ENCODE measurements around the gene DACH1. TPM values are rescaled to one million over a fixed set of nuclear protein-coding genes. Genes with fewer than 3 reads are reported as not detected.

The DACH1 gene
- polyA plus RNA-seq, 3 donors, result 0.03 to 0.69 (median 0.26) TPM

- Histone ChIP-seq H3K79me2 (ENCODE audit: insufficient read depth, low read length) (no peaks in the 10 kb centered on the region), H3K4me1 (ENCODE audit: control insufficient read depth in 1 of 2, insufficient read depth in 2 of 2, low read length in 2 of 2) (no peaks in the 10 kb centered on the region), H3K9ac (ENCODE audit: insufficient read depth, low read length, poor library complexity, severe bottlenecking) (no peak overlapping the region), H3K9me3 (replicated peaks in 1 of 2; ENCODE audit: control insufficient read depth in 1 of 2, insufficient read depth in 1 of 2, low read length in 2 of 2) (no peaks in the 10 kb centered on the region), H3K4me3 (replicated peaks in 1 of 3; ENCODE audit: low read depth in 2 of 3, low read length in 3 of 3) (no peak overlapping the region), H3K36me3 (replicated peaks in 1 of 2; ENCODE audit: control insufficient read depth in 1 of 2, insufficient read depth in 2 of 2, low read length in 2 of 2) (no peaks in the 10 kb centered on the region), H3K27ac (ENCODE audit: low read depth in 1 of 2, low read length in 2 of 2) (no peak overlapping the region), H3K27me3 (ENCODE audit: control insufficient read depth in 2 of 2, insufficient read depth in 2 of 2, low read length in 2 of 2) (no peaks in the 10 kb centered on the region), H2AFZ (ENCODE audit: insufficient read depth, low read depth, low read length, poor library complexity, severe bottlenecking) (no peak overlapping the region), H3K4me2 (replicated peaks; ENCODE audit: extremely low read depth, low read length, poor library complexity, severe bottlenecking) (no peak overlapping the region), H4K20me1 (ENCODE audit: insufficient read depth, low read length) (no peaks in the 10 kb centered on the region)
- intact Hi-C loops (cut with micrococcal nuclease), result no loop called here
- Mint-ChIP-seq H3K36me3 (peaks cover 0 to 5% of the 10 kb centered on the region in 2 donors), H3K9me3 (peaks cover 0 to 3% (median 0%) of the 10 kb centered on the region in 7 donors), H3K27me3 (ENCODE audit: low read depth in 3 of 3) (no peaks in the 10 kb centered on the region), H3K4me1 (no peaks in the 10 kb centered on the region), H3K4me3 (no peak overlapping the region), H3K27ac (no peak overlapping the region)
- TF ChIP-seq CTCF (IDR thresholded peaks at IDR 0.05), result no peak
- WGBS (ENCODE audit: insufficient coverage), result no CpG with 5 or more reads among the region's 2 CpGs
- no peak for DNase-seq
Observed at GRCh38 chr13:71758828-71759227, 108.2 kb downstream of the DACH1 start.

- DNase-seq, result no peak
- Histone ChIP-seq H3K4me3 (replicated peaks in 1 of 3; ENCODE audit: low read depth in 2 of 3, low read length in 3 of 3) (no peak overlapping the region), H4K20me1 (ENCODE audit: insufficient read depth, low read length) (no peaks in the 10 kb centered on the region), H3K79me2 (ENCODE audit: insufficient read depth, low read length) (no peaks in the 10 kb centered on the region), H3K36me3 (replicated peaks in 1 of 2; ENCODE audit: control insufficient read depth in 1 of 2, insufficient read depth in 2 of 2, low read length in 2 of 2) (no peaks in the 10 kb centered on the region), H3K9me3 (replicated peaks in 1 of 2; ENCODE audit: control insufficient read depth in 1 of 2, insufficient read depth in 1 of 2, low read length in 2 of 2) (no peaks in the 10 kb centered on the region), H3K27me3 (ENCODE audit: control insufficient read depth in 2 of 2, insufficient read depth in 2 of 2, low read length in 2 of 2) (no peaks in the 10 kb centered on the region), H3K4me1 (ENCODE audit: control insufficient read depth in 1 of 2, insufficient read depth in 2 of 2, low read length in 2 of 2) (no peaks in the 10 kb centered on the region), H2AFZ (ENCODE audit: insufficient read depth, low read depth, low read length, poor library complexity, severe bottlenecking) (no peak overlapping the region), H3K27ac (ENCODE audit: low read depth in 1 of 2, low read length in 2 of 2) (no peak overlapping the region), H3K4me2 (replicated peaks; ENCODE audit: extremely low read depth, low read length, poor library complexity, severe bottlenecking) (no peak overlapping the region), H3K9ac (ENCODE audit: insufficient read depth, low read length, poor library complexity, severe bottlenecking) (no peak overlapping the region)
- peaks cover 0 to 3% (median 0%) of the 10 kb centered on the region in 7 donors for H3K9me3 Mint-ChIP-seq
- no peak for TF ChIP-seq CTCF (IDR thresholded peaks at IDR 0.05)
- H3K4me3 Mint-ChIP-seq, result no peak overlapping the region
- H3K27me3 Mint-ChIP-seq (ENCODE audit: low read depth in 3 of 3), result no peaks in the 10 kb centered on the region
- peaks cover 0 to 2% of the 10 kb centered on the region in 2 donors for H3K36me3 Mint-ChIP-seq
- H3K4me1 Mint-ChIP-seq, result no peaks in the 10 kb centered on the region
- H3K27ac Mint-ChIP-seq, result no peak overlapping the region
- no CpG with 5 or more reads among the region's 7 CpGs for WGBS (ENCODE audit: insufficient coverage)
- intact Hi-C loops (cut with micrococcal nuclease), result no loop called here
Observed at GRCh38 chr13:71754407-71754974, 112.5 kb downstream of the DACH1 start.

Measured in CD14-positive monocyte (primary cell).